ENCODE measurements around the gene PLSCR3.

PLSCR3 gene

GRCh38 chr17:7354262-7354843 is 40.0 kb downstream of the PLSCR3 start:
- Histone ChIP-seq H3K4me3 (ENCODE audit: low read length) (peak overlapping the region; percentile 0), H3K4me1 (ENCODE audit: insufficient read depth, low read length) (peaks cover 57% of the 10 kb centered on the region), H3K9me3 (ENCODE audit: low read length) (no peaks in the 10 kb centered on the region), H2AFZ (ENCODE audit: low read depth, low read length) (no peak overlapping the region), H3K27me3 (ENCODE audit: insufficient read depth, low read length) (no peaks in the 10 kb centered on the region), H3K36me3 (ENCODE audit: insufficient read depth, low read length) (no peaks in the 10 kb centered on the region)

GRCh38 chr17:7352910-7353635 is 41.3 kb downstream of the PLSCR3 start:
- Histone ChIP-seq H2AFZ (ENCODE audit: low read depth, low read length) (no peak overlapping the region), H3K4me3 (ENCODE audit: low read length) (peak overlapping the region; percentile 68), H3K27me3 (ENCODE audit: insufficient read depth, low read length) (no peaks in the 10 kb centered on the region), H3K9me3 (ENCODE audit: low read length) (no peaks in the 10 kb centered on the region), H3K36me3 (ENCODE audit: insufficient read depth, low read length) (no peaks in the 10 kb centered on the region), H3K4me1 (ENCODE audit: insufficient read depth, low read length) (peaks cover 62% of the 10 kb centered on the region)

- Histone ChIP-seq H3K36me3 (ENCODE audit: insufficient read depth, low read length) (no peaks in the 10 kb centered on the region), H3K4me1 (ENCODE audit: insufficient read depth, low read length) (peaks cover 62% of the 10 kb centered on the region), H3K4me3 (ENCODE audit: low read length) (peak overlapping the region; percentile 68), H3K27me3 (ENCODE audit: insufficient read depth, low read length) (no peaks in the 10 kb centered on the region), H2AFZ (ENCODE audit: low read depth, low read length) (peak overlapping the region; percentile 9), H3K9me3 (ENCODE audit: low read length) (no peaks in the 10 kb centered on the region)
These were observed 41.8 kb downstream of the PLSCR3 start for GRCh38 chr17:7352503-7352889.

GRCh38 chr17:7351665-7352502 is 42.4 kb downstream of the PLSCR3 start, which contains the start of gene KCTD11:
TSS of gene KCTD11 (plus strand) at chr17:7352162.
- H3K4me1 ChIP-seq (ENCODE audit: insufficient read depth, low read length), result peaks cover 62% of the 10 kb centered on the region
- no peaks in the 10 kb centered on the region for H3K9me3 ChIP-seq (ENCODE audit: low read length)
- peak within 1 kb of the TSS; percentile 9 for H2AFZ ChIP-seq (ENCODE audit: low read depth, low read length)
- H3K4me3 ChIP-seq (ENCODE audit: low read length), result peak within 1 kb of the TSS; percentile 68
- no peaks in the 10 kb centered on the region for H3K36me3 ChIP-seq (ENCODE audit: insufficient read depth, low read length)
- H3K27me3 ChIP-seq (ENCODE audit: insufficient read depth, low read length), result no peaks in the 10 kb centered on the region

GRCh38 chr17:7348478-7349242 is 45.7 kb downstream of the PLSCR3 start:
- no peak overlapping the region for H3K4me3 ChIP-seq (ENCODE audit: low read length)
- H2AFZ ChIP-seq (ENCODE audit: low read depth, low read length), result no peak overlapping the region
- no peaks in the 10 kb centered on the region for H3K9me3 ChIP-seq (ENCODE audit: low read length)
- no peaks in the 10 kb centered on the region for H3K36me3 ChIP-seq (ENCODE audit: insufficient read depth, low read length)
- peaks cover 35% of the 10 kb centered on the region for H3K4me1 ChIP-seq (ENCODE audit: insufficient read depth, low read length)
- H3K27me3 ChIP-seq (ENCODE audit: insufficient read depth, low read length), result peaks cover under 1% of the 10 kb centered on the region

GRCh38 chr17:7347630-7348477 is 46.5 kb downstream of the PLSCR3 start:
- peaks cover 26% of the 10 kb centered on the region for H3K4me1 ChIP-seq (ENCODE audit: insufficient read depth, low read length)
- peaks cover 2% of the 10 kb centered on the region for H3K27me3 ChIP-seq (ENCODE audit: insufficient read depth, low read length)
- no peak overlapping the region for H3K4me3 ChIP-seq (ENCODE audit: low read length)
- no peaks in the 10 kb centered on the region for H3K9me3 ChIP-seq (ENCODE audit: low read length)
- H3K36me3 ChIP-seq (ENCODE audit: insufficient read depth, low read length), result no peaks in the 10 kb centered on the region
- no peak overlapping the region for H2AFZ ChIP-seq (ENCODE audit: low read depth, low read length)

GRCh38 chr17:7346761-7347614 is 47.3 kb downstream of the PLSCR3 start:
- peaks cover 2% of the 10 kb centered on the region for H3K27me3 ChIP-seq (ENCODE audit: insufficient read depth, low read length)
- H3K36me3 ChIP-seq (ENCODE audit: insufficient read depth, low read length), result no peaks in the 10 kb centered on the region

GRCh38 chr17:7343250-7343649 is 51.1 kb downstream of the PLSCR3 start:
- Histone ChIP-seq H3K27me3 (ENCODE audit: insufficient read depth, low read length) (peaks cover 2% of the 10 kb centered on the region), H3K36me3 (ENCODE audit: insufficient read depth, low read length) (no peaks in the 10 kb centered on the region), H3K9me3 (ENCODE audit: low read length) (no peaks in the 10 kb centered on the region), H3K4me3 (ENCODE audit: low read length) (no peak overlapping the region), H3K4me1 (ENCODE audit: insufficient read depth, low read length) (no peaks in the 10 kb centered on the region), H2AFZ (ENCODE audit: low read depth, low read length) (no peak overlapping the region)

More at GRCh38 chr17:7346761-7347614, 47.3 kb downstream of the PLSCR3 start:
- no peaks in the 10 kb centered on the region for H3K9me3 ChIP-seq (ENCODE audit: low read length)
- H2AFZ ChIP-seq (ENCODE audit: low read depth, low read length), result no peak overlapping the region
- no peak overlapping the region for H3K4me3 ChIP-seq (ENCODE audit: low read length)
- H3K4me1 ChIP-seq (ENCODE audit: insufficient read depth, low read length), result peaks cover 21% of the 10 kb centered on the region

- no peaks in the 10 kb centered on the region for H3K4me1 ChIP-seq (ENCODE audit: insufficient read depth, low read length)
- no peaks in the 10 kb centered on the region for H3K9me3 ChIP-seq (ENCODE audit: low read length)
- peaks cover 2% of the 10 kb centered on the region for H3K27me3 ChIP-seq (ENCODE audit: insufficient read depth, low read length)
- H2AFZ ChIP-seq (ENCODE audit: low read depth, low read length), result no peak overlapping the region
- no peak overlapping the region for H3K4me3 ChIP-seq (ENCODE audit: low read length)
- no peaks in the 10 kb centered on the region for H3K36me3 ChIP-seq (ENCODE audit: insufficient read depth, low read length)
These were observed 52.5 kb downstream of the PLSCR3 start for GRCh38 chr17:7341842-7342241.

GRCh38 chr17:7340179-7340578 is 54.1 kb downstream of the PLSCR3 start:
- no peak overlapping the region for H3K4me3 ChIP-seq (ENCODE audit: low read length)
- no peaks in the 10 kb centered on the region for H3K36me3 ChIP-seq (ENCODE audit: insufficient read depth, low read length)
- peaks cover 2% of the 10 kb centered on the region for H3K27me3 ChIP-seq (ENCODE audit: insufficient read depth, low read length)
- no peak overlapping the region for H2AFZ ChIP-seq (ENCODE audit: low read depth, low read length)
- H3K4me1 ChIP-seq (ENCODE audit: insufficient read depth, low read length), result no peaks in the 10 kb centered on the region
- no peaks in the 10 kb centered on the region for H3K9me3 ChIP-seq (ENCODE audit: low read length)
